ENCODE results near the gene GNPTAB.
A peak's percentile ranks its signal among the peaks of the same experiment; 100 is the strongest.

Gene GNPTAB

DNA sequence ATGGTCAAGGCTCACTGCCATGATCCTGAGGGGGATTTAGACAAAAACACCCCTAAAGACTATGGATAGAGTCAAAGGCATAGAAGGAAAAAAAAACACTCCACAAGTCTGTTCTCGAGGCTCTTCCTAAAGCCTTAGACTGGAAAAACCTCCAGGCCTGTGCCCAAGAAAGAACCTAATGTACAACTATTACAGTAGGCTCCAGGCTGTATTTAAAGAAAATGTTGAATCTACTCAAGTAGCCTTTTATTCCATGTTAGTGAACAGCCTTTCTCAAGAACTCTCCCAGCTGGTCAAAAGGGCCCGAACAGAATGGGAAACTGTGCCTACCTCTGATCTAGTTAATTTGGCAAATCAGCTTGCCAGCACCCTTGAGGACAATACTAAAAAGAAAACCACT is 28.3 kb downstream of the GNPTAB start:
- DNase-seq, result no peak

GRCh38 chr12:101799774-101800173 is 31.0 kb downstream of the GNPTAB start:
- DNase-seq, result no peak

GRCh38 chr12:101795786-101796185 is 35.0 kb downstream of the GNPTAB start:
- no peak for DNase-seq

DNA sequence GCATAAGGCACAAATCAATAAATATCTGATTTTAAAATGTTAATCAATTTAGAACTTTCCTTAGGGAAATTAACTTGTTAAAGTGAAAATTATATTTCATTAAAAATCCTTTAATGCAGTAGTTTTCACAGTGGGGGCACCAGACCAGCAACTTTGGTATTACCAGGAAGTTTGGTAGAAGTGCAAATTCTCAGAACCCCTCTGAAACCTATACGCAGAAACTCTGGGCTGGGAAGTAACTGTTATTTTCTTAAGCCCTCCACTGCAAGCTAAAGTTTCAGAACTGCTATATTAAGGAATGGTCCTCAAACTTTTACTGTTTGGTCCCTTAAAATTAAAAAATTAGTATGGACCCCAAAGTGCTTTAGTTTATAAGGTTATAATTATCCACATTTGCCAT is 35.7 kb downstream of the GNPTAB start:
- no peak for DNase-seq

GRCh38 chr12:101794574-101794973 is 36.2 kb downstream of the GNPTAB start:
- no peak for DNase-seq

DNA sequence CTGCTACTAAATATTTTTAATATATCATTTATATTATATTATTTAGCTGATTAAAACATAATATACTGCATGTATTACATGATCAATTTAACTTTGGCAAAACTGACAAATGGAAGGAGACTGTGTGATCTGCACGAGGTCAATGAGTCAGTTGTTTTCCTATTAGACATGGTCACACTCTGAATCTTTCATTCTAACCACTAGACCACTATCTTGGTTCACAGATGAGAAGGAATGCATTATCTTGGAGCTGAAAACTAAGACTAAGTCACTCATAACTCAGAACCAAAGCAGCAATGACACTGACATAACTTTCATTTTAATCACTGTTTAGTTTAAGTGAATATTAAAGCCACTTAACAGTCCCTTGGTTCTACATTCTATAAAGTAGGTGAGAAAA is 37.4 kb downstream of the GNPTAB start:
- no peak for DNase-seq

- DNase-seq, result no peak
Measured at GRCh38 chr12:101792046-101792931, 38.5 kb downstream of the GNPTAB start.

DNA sequence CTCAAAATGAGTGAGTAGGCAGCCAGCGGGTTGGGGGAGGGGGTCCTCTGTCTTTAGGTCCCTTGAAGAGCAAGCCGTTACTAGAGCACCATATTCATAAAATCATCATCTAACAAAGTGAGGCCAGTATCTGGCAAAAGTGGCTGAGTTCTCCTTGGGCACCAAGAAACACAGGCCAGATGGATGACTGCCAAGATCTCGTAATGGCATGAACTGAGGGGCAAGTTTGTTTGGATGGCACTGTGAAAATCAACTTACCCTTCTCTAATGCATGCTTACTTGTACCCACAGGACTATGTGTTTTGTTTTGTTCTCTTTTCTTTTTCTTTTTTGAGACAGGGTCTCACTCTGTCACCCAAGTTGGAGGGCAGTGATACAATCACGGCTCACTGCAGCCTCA is 41.6 kb downstream of the GNPTAB start:
- no peak for DNase-seq

DNA sequence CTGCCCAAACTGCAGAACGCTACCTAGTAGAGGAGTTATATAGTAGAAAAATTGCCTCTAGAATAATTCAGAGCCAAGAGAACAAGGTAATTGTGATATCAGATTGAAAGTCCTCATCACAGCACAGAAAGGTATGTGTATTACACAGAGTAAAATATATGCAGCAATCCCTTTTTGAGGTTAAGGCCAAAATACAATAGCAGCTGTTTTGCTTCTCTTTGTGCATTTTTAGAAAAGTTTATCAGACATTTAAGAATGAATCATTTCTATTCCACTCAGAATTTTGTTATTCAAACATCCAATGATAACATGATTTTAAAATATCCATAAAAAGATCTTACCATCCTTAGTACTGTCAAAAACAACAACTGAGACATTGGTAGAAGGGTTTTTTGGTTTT is 45.1 kb downstream of the GNPTAB start:
- no peak for DNase-seq

- no peak for DNase-seq
Measured at GRCh38 chr12:101784376-101784775, 46.4 kb downstream of the GNPTAB start.

GRCh38 chr12:101783838-101784237 is 46.9 kb downstream of the GNPTAB start:
- no peak for DNase-seq

DNA sequence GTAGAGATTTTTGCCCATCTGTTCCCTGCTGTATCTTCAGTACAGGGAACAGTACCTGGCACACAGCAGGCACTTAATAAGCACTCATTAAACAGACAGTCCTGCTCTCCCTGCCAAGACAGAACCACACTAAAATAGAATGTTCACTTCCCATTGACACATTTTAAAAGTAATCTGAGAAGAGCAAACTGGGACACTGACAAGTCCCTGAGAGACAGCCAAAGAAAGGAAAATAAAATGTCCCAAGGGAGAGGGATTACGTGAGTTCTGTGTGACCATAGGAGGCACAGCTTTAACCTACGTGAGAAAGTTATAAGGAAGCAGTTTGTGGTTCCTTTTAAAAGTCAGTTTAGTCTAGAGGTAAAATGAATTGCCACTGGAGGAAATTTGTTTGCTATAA is 47.6 kb downstream of the GNPTAB start:
- no peak for DNase-seq

DNA sequence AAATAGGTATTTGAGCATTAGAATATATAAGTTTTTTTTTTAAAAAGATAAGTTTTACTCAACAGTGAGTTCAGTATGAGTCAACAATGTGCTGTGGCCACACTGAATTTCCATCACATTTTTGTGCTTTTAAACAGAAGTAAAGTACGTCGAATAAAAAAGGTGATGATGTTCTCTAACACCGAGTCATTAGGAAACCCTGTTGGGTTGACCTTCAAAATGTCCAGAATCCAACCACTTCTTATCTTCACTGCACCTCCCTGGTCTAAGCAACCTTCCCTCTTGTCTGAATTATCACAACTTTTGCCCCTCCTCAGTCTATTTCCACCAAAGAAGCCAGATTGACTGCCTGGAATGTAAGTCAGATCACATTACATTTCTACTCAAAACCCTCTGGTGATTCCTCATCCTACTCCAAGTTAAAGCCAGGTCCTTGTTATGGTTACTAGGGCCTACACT is 48.5 kb downstream of the GNPTAB start:
- DNase-seq, result no peak

DNA sequence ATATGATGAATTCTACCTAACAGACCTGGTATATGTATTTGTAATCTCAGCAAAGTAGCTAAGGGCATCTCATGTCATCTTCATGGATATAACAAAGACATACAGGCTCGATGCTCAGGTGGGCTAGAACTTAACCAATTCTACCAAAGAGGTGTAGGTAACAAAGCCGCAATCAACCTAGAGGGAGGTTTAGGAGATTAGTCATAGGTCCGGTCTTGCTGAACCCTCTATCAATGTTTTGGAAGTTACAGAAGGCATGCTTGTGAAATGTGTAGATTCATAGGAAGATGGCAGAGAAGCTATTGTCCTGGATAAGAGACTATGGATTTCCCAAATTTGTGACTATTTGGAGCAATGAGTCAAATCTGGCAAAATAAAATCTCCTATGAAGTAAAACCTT is 48.9 kb downstream of the GNPTAB start:
- no peak for DNase-seq

GRCh38 chr12:101780599-101780998 is 50.2 kb downstream of the GNPTAB start:
- no peak for DNase-seq

- DNase-seq, result no peak
Measured at GRCh38 chr12:101779626-101780025, 51.1 kb downstream of the GNPTAB start.

DNA sequence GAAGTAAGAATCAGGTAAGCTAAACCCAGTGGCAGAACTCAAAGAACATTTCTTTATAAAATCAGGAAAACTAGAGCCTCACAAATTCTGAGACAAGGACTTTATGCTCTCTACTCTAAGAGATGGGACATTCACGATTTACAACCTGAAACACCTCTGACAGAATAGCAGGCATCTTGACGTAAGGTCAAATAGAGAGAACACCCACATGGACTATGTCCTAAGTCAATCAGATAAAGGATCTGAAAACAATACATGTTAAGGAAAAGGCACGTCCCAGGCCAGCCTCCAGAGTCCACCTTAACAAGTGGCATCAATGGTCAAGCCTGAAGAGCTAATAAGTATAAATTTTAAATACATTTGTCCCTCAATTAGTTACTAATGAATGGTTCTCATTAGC is 51.6 kb downstream of the GNPTAB start:
- no peak for DNase-seq

GRCh38 chr12:101777978-101778377 is 52.8 kb downstream of the GNPTAB start:
- DNase-seq, result no peak

DNA sequence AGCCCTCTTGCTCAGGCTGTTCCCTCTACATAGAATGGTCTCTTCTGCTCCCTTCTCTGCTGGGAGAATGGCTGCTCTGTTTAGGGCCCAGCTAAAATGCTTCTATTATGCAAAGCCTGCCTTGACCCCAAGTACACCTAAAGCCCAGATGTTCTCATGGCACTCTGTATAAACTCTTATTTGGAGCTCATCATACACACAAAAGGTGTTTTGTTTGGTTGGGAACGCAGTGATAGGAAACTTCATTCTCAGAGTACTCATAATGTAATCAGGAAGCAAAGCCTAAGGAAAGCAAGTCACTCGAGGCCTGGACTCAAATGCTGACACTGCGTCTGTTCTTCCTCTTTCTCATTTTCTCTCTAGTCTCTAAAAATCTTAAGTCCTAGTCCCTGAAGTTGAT is 53.3 kb downstream of the GNPTAB start:
- no peak for DNase-seq

DNA sequence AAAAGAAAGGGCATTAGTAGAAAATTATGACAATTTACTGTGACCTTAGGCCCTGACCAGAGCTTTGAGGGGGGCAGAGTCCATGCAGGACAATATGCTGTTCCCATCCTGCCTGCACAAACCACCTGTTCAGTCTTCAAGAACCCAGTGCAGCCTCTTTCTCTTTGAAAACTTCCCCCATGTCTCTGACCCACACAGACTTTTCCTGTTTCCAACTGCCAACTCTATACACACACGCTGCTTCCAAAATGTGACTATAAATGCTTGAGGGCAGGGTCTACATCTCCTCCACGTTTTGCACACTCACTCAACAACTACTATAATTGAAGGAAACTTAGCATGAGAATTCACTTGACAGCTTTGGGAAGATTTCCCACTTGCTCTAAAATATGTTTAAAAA is 54.9 kb downstream of the GNPTAB start:
- no peak for DNase-seq

GRCh38 chr12:101773650-101774162 is 57.1 kb downstream of the GNPTAB start:
- peak; percentile 65 for DNase-seq

GRCh38 chr12:101772012-101772775 is 58.6 kb downstream of the GNPTAB start:
- DNase-seq, result no peak

GRCh38 chr12:101769865-101770264 is 60.9 kb downstream of the GNPTAB start:
- no peak for DNase-seq

DNA sequence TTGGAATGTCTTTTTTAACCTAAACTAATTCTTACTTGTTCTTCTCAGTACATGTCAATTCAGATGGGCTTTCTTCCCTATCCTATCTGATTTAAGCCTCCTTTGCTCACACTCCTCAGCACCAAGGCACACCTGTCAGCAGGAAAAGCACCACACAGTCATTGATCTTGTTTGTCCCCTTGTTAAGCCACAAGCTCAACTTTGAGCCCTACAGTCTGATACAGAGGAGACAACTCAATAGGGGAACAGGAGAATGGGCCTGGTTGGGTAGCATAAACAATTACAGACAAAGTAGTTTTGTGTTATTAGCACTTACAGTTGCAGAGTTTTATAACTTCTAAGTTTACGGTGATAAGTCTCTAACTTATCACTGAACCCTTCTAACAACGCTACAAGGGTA is 62.0 kb downstream of the GNPTAB start:
- DNase-seq, result no peak
